T-helper 2 cell (primary cell): ENCODE results near the gene IFNAR1.

ENCODE experiments used
- DNase-seq, 5 experiments: peaks; one replicate each; pipeline versions ENCODE4 v3.0.0 to v3.0.0-alpha.2; 2012 to 2022

Gene IFNAR1

DNA sequence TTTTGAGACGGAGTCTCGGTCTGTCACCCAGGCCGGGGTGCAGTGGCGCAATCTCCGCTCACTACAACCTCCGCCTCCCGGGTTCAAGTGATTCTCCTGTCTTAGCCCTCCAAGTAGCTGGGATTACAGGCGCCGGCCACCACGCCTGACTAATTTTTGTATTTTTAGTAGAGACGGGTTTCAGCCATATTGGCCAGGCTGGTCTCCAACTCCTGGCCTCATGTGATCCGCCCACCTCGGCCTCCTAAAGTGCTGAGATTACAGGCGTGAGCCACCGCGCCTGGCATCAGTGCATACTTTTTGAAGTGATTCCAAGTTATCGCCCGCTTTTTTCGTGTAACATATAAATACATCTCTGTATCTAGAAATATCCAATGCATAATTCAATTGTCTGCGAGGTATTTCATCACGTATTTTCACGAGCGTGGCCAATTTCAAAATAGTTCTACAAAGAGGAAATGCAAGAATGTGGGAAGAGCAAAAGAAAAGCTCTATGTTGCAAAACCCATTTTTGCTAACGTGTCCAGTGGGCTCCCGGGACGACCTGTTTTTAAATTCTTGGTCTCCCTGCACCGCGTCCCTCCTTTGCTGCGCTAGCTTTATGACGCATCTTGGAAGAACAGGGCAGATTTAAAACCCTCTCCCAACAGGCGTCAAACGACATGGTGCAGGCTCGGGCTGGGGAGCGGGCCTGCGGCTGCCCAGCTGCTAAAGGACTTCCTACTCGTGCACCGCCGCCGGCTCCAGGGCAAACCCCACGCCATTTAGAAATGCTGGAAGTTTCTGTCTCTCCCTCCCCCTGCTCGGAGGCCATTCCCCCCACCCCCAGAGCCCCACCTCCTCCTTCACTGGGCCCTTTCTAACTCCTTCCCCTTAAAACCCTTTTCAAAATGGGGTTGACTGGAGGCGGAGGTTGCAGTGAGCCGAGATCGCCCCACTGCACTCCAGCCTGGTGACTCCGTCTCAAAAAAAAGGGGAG is 77.5 kb downstream of the IFNAR1 start:
- DNase-seq: peak in 1 of 5 experiments; percentile 49

DNA sequence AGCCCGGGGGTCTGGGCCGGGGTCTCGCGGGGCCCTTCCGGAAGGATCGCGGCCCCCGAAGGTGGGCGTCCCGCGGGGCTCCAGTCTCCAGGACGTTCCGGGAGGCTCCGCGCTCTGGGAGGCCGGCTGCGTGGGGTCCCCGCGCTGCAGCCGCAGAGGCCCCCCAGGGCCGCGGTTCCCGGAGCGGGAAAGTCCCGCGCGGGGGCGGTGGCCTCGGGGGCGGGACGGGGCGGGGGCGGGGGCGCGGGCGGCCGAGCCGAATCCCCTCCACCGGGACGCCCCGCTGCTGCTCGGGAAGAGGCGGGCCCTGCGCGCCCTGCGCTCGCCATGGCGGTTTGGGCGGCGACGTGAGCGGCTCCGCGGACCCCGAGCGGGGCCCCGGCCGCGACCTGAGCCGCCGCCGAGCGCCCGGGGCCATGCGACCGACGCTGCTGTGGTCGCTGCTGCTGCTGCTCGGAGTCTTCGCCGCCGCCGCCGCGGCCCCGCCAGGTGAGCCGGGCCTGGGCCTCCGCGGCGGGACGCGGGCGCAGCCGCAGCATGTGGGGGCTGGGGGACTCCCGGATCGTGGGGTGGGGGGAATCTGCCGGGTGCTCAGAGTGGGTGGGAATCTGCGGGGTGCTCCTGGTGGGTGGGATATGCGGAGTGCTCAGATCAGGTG is 78.5 kb downstream of the IFNAR1 start, which contains the start of gene IFNGR2:
IFNGR2 (plus strand) TSS at position 286 of the 658 bp plus-strand sequence; CDS start at position 417, 131 bp downstream.
- DNase-seq: peak; percentile 7 to 56 (median 34)

DNA sequence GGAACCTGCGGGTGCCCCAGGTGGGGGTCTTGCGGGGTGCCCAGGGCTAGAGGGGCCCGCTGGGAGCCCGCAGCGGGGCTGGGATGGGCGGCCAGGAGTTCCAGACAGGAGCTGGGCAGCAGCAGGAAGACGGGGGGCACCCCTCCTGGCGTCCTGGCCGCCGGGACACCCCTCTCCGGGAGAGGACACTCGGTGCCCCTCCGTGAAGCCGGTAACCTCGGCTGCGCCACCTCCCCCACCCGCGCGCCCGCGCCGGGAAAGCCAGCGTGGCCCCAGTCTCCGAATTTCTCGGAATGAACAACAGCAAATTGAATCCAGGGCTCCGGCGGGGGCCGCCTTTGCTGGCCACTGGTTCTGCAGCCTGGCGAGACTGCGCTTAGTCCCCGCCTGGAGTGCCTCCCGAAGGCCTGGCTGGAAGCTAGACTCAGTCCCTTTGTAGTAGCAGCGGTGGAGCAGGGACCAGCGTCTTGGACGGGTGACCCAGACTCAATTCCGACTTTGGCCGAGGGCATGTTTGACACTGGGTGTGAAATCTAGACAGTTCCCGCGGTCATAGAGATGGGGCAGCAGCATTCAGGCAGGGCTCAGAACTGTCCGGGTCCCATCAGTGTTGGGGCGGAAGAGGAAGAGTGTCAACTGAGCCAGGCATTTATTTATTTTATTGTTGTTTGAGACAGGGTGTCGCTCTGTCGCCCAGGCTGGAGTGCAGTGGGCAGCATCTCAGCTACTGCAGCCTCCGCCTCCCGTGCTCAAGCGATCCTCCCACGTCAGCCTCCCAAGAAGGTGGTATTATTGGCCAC is 79.2 kb downstream of the IFNAR1 start:
- DNase-seq: peak in 2 of 5 experiments; percentile 10 to 47

DNA sequence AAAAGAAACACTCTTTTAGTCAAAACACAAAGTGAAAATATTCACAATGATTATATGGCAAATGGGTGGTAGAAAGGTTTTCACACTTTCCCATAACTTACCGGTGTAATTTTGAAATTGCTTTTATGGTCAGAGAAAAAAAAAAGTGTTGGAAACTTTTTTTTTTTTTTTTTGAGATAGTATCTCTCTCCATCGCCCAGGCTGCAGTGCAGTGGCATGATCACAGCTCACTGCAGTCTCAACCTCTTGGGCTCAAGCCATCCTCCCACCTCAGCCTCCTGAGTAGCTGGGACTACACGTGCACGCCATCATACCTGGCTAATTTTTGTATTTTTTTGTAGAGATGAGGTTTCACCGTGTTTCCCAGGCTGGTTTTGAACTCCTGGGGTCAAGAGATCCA is 81.7 kb downstream of the IFNAR1 start:
- peak in 2 of 5 experiments; percentile 10 to 44 for DNase-seq
